Endothelial cell of umbilical vein (primary cell): ENCODE results near the gene CIZ1. TPM values are rescaled to one million over a fixed set of nuclear protein-coding genes. Genes with fewer than 3 reads are reported as not detected.

Source experiments
- BruUV-seq: library from RNA; stranded (reverse); fragments of 400-500 nt; replicated peaks from 2 replicates; lab custom pipeline; 2021; lab: Mats Ljungman, UMichigan
- CTCF ChIA-PET: fragments of 300-600, 350-600 bp; sonication (Branson Sonifier 250); formaldehyde crosslinking; loops from one replicate; lab custom pipeline; 2021; ENCODE audit warnings: antibody characterized with exemption, inconsistent platforms; lab: Charles Lee
- POLR2A ChIA-PET: fragments of 300-600, 350-600 bp; sonication (Branson Sonifier 250); formaldehyde crosslinking; loops from one replicate; lab custom pipeline; 2021; ENCODE audit warnings: antibody characterized with exemption, inconsistent platforms; lab: Charles Lee
- DNase-seq: peaks from one replicate; pipeline ENCODE4 v3.0.0-alpha.2; 2011; ENCODE audit warnings: low read depth, low spot score
- FAIRE-seq: peaks from 2 replicates; lab custom pipeline; 2011; peaks lifted over from hg19 to GRCh38; lab: Jason Lieb, UNC
- H2AFZ ChIP-seq: 2 replicates; pipeline ENCODE4 v1.6.0; 2012; ENCODE audit warnings: low read depth, low read length, control low read depth, inconsistent platforms
- H3K27ac ChIP-seq: 2 replicates; pipeline ENCODE4 v1.5.1; 2011; ENCODE audit warnings: low read depth, mild to moderate bottlenecking, control low read depth, low read length, moderate library complexity; ENCODE audit not compliant: insufficient read depth
- H3K27me3 ChIP-seq, 2 experiments: 2 replicates each; pipeline versions ENCODE4 v1.6.0 to v1.6.1; 2011; ENCODE audit warnings: low read length in 2 of 2, mixed read lengths in 1 of 2; ENCODE audit not compliant: control insufficient read depth in 2 of 2, insufficient read depth in 2 of 2
- H3K36me3 ChIP-seq, 2 experiments: 2 replicates in 1 of 2; 3 replicates in 1 of 2; pipeline ENCODE4 v1.5.1; 2011; ENCODE audit warnings: low read length in 2 of 2, mild to moderate bottlenecking in 1 of 2, moderate library complexity in 1 of 2; ENCODE audit not compliant: control insufficient read depth in 2 of 2, insufficient read depth in 2 of 2; ENCODE audit errors: extremely low read depth in 1 of 2
- H3K4me1 ChIP-seq: 3 replicates; pipeline ENCODE4 v1.5.1; 2011; ENCODE audit warnings: mild to moderate bottlenecking, low read length; ENCODE audit not compliant: control insufficient read depth, insufficient read depth; ENCODE audit errors: extremely low read depth
- H3K4me2 ChIP-seq: 2 replicates; pipeline ENCODE4 v1.6.1; 2011; ENCODE audit warnings: low read length, control low read depth, mixed read lengths; ENCODE audit not compliant: insufficient read depth
- H3K4me3 ChIP-seq, 3 experiments: fragments of 200-600 bp in 1 of 3; sonication (generic), shearing (Covaris generic) in 1 of 3; replicated peaks in 1 of 3; 2 replicates each; pipeline ENCODE4 v1.5.1; 2011 to 2016; ENCODE audit warnings: control low read depth in 3 of 3, low read length in 3 of 3, mild to moderate bottlenecking in 2 of 3, inconsistent platforms in 1 of 3, low read depth in 1 of 3, moderate library complexity in 1 of 3; ENCODE audit not compliant: insufficient read depth in 1 of 3
- H3K79me2 ChIP-seq: 2 replicates; pipeline ENCODE4 v1.6.0; 2012; ENCODE audit warnings: low read length, inconsistent platforms; ENCODE audit not compliant: control insufficient read depth, insufficient read depth
- H3K9ac ChIP-seq: replicated peaks from 2 replicates; pipeline ENCODE3; 2011; ENCODE audit warnings: low read length, control low read depth; ENCODE audit not compliant: insufficient read depth; ENCODE audit errors: extremely low read depth
- H3K9me1 ChIP-seq: replicated peaks from 3 replicates; pipeline ENCODE4 v1.6.0; 2011; ENCODE audit warnings: mild to moderate bottlenecking, low read length; ENCODE audit not compliant: control insufficient read depth, insufficient read depth; ENCODE audit errors: extremely low read depth
- H3K9me3 ChIP-seq: replicated peaks from 2 replicates; pipeline ENCODE4 v1.5.1; 2012; ENCODE audit warnings: low read length, inconsistent platforms; ENCODE audit not compliant: control insufficient read depth, insufficient read depth
- H4K20me1 ChIP-seq: replicated peaks from 2 replicates; pipeline ENCODE3; 2011; ENCODE audit warnings: mild to moderate bottlenecking, low read length; ENCODE audit not compliant: control insufficient read depth, insufficient read depth; ENCODE audit errors: extremely low read depth
- CTCF ChIP-seq, 2 donors: IDR thresholded peaks; 1 replicate in 1 of 2; 2 replicates in 1 of 2; pipeline ENCODE4 v1.5.1; 2011; ENCODE audit warnings: low read length in 2 of 2, mild to moderate bottlenecking in 2 of 2, moderate library complexity in 2 of 2, control low read depth in 1 of 2, inconsistent platforms in 1 of 2, low read depth in 1 of 2; ENCODE audit not compliant: insufficient read depth in 1 of 2; ENCODE audit errors: extremely low read depth in 1 of 2
- EZH2 ChIP-seq: IDR thresholded peaks from 2 replicates; pipeline ENCODE4 v1.6.1; 2012; ENCODE audit warnings: borderline replicate concordance, low read depth, mild to moderate bottlenecking, moderate library complexity, low read length, inconsistent platforms; ENCODE audit not compliant: severe bottlenecking
- FOS ChIP-seq: IDR thresholded peaks from 2 replicates; pipeline ENCODE4 v1.6.1; 2011; ENCODE audit warnings: mild to moderate bottlenecking, low read length, moderate library complexity, borderline replicate concordance; ENCODE audit not compliant: insufficient read depth
- GATA2 ChIP-seq: IDR thresholded peaks from 2 replicates; pipeline ENCODE4 v1.7.0; 2011; ENCODE audit warnings: low read depth, mild to moderate bottlenecking, moderate library complexity, mixed read lengths, low read length; ENCODE audit not compliant: insufficient read length, insufficient read depth
- JUN ChIP-seq: IDR thresholded peaks from 2 replicates; pipeline ENCODE4 v1.6.1; 2011; ENCODE audit warnings: borderline replicate concordance, low read depth; ENCODE audit not compliant: insufficient read length, insufficient read depth
- MAX ChIP-seq: IDR thresholded peaks from 2 replicates; pipeline ENCODE4 v1.6.1; 2011; ENCODE audit not compliant: insufficient read depth, insufficient read length
- MYC ChIP-seq: IDR thresholded peaks from one replicate; pipeline ENCODE4 v1.6.1; 2011; ENCODE audit warnings: mild to moderate bottlenecking, low read depth, low read length
- POLR2A ChIP-seq: IDR thresholded peaks from 2 replicates; pipeline ENCODE4 v1.6.1; 2012; ENCODE audit warnings: low read depth, mild to moderate bottlenecking, control low read depth, low read length
- POLR2AphosphoS5 ChIP-seq: IDR thresholded peaks from 2 replicates; pipeline ENCODE4 v1.6.1; 2012; ENCODE audit warnings: low read depth, mild to moderate bottlenecking, control low read depth, low read length, moderate library complexity; ENCODE audit not compliant: insufficient read depth
- dilution Hi-C: fragments of 300-500 bp; cut with MboI; formaldehyde crosslinking; loops from one replicate; pipeline ENCODE4 v1.15.0; 2019; ENCODE audit warnings: low sequenced_read_pairs; ENCODE audit not compliant: extremely low pct_ligation_motif_present
- intact Hi-C: fragments of 100-400 bp; cut with micrococcal nuclease; formaldehyde crosslinking; loops from one replicate; pipeline ENCODE4 v1.10.0; 2022
- polyA plus RNA-seq, 4 experiments: library from polyadenylated mRNA; depleted of rRNA in 3 of 4; stranded (reverse) in 3 of 4; unstranded in 1 of 4; fragments of >200 nt; gene quantifications; 2 replicates each; pipeline versions ENCODE4 v1.2.1 to v1.2.3, GENCODE V29; 2011 to 2012; ENCODE audit warnings: missing spikeins in 1 of 4
- total RNA-seq: library from RNA; stranded (reverse); gene quantifications from 2 replicates; pipeline ENCODE4 v1.2.3, GENCODE V29; 2021

CIZ1 gene
- total and polyA plus RNA-seq, 2 donors (not counting 3 experiments of a cell fraction or from before 2014, with no cell fraction given) = 88.3 to 150 TPM

- FAIRE-seq (no peak), DNase-seq (no peak)
- no peak overlapping the region for H3K9ac ChIP-seq
- no peak overlapping the region for H3K27ac ChIP-seq
- H3K79me2 ChIP-seq = no peaks in the 10 kb centered on the region
- H3K27me3 ChIP-seq = peaks cover 3 to 5% of the 10 kb centered on the region in 2 experiments
- H3K9me1 ChIP-seq = no peaks in the 10 kb centered on the region
- no peak overlapping the region for H3K4me3 ChIP-seq
- peaks cover 3% of the 10 kb centered on the region for H3K4me1 ChIP-seq
- TF ChIP-seq POLR2A (no peak), CTCF (IDR thresholded peaks at IDR 0.05; ENCODE audit: extremely low read depth in 1 of 2, insufficient read depth in 1 of 2, low read depth in 1 of 2, low read length in 2 of 2) (no peak), JUN (no peak), MAX (no peak), POLR2AphosphoS5 (no peak), EZH2 (no peak), MYC (no peak), GATA2 (no peak), FOS (no peak)
- dilution Hi-C loops (no loop called here), intact Hi-C loops (no loop called here)
- ChIA-PET POLR2A (no interaction called here), CTCF (interaction anchor here (2.5 kb wide), 1 partner anchor 10 kb away, joined by 10 read pairs; no protein-coding TSS in a partner anchor)
- no peaks in the 10 kb centered on the region for H4K20me1 ChIP-seq
- H3K36me3 ChIP-seq = no peaks in the 10 kb centered on the region
- no peak overlapping the region for H3K4me2 ChIP-seq
- BruUV-seq = no TSS peak
- H3K9me3 ChIP-seq = no peaks in the 10 kb centered on the region
- no peak overlapping the region for H2AFZ ChIP-seq
Observed at GRCh38 chr9:128216781-128217553, 25.6 kb upstream of the CIZ1 start.
